Activated CD8-positive, alpha-beta T cell treated with anti-CD3 and anti-CD28 coated beads for 36 hours (primary cell): ENCODE results near the gene TAPBP. TPM values are rescaled to one million over a fixed set of nuclear protein-coding genes. Genes with fewer than 3 reads are reported as not detected.
"Not testable (repeated sequence)": the region's sequence is repeated elsewhere in the genome, so short reads cannot be mapped to it uniquely, and the experiment has no call there.

Source experiments
- ATAC-seq: fragments of 200-7000 bp; cut with Tn5 transposase; one replicate; pipeline ENCODE4 v1.10.0; 2021; ENCODE audit warnings: mild to moderate bottlenecking, moderate library complexity
- CTCF ChIA-PET: fragments of 350-600 bp; sonication (Branson Sonifier 250); formaldehyde crosslinking; loops from one replicate; lab custom pipeline; 2021; ENCODE audit warnings: antibody characterized with exemption; lab: Charles Lee
- POLR2A ChIA-PET: fragments of 350-600 bp; sonication (Branson Sonifier 250); formaldehyde crosslinking; loops from one replicate; lab custom pipeline; 2021; ENCODE audit warnings: antibody characterized with exemption; lab: Charles Lee
- DNase-seq: peaks from one replicate; pipeline ENCODE4 v3.0.0-alpha.2; 2020
- H3K27ac Mint-ChIP-seq: one replicate; pipeline ENCODE4 v1.8.0; 2021; ENCODE audit warnings: mild to moderate bottlenecking, mixed read lengths
- H3K27me3 Mint-ChIP-seq: one replicate; pipeline ENCODE4 v1.8.0; 2021; ENCODE audit warnings: mixed read lengths
- H3K36me3 Mint-ChIP-seq: one replicate; pipeline ENCODE4 v1.8.0; 2021; ENCODE audit warnings: low read depth, mixed read lengths
- H3K4me1 Mint-ChIP-seq: one replicate; pipeline ENCODE4 v1.8.0; 2021; ENCODE audit warnings: low read depth, mixed read lengths
- H3K4me3 Mint-ChIP-seq: one replicate; pipeline ENCODE4 v1.8.0; 2021; ENCODE audit warnings: mild to moderate bottlenecking, moderate library complexity, mixed read lengths
- H3K9me3 Mint-ChIP-seq: one replicate; pipeline ENCODE4 v1.8.0; 2021; ENCODE audit warnings: mixed read lengths
- CTCF ChIP-seq: fragments of 200-600 bp; IDR thresholded peaks from one replicate; pipeline ENCODE4 v1.8.0; 2022; ENCODE audit warnings: antibody characterized with exemption, mild to moderate bottlenecking
- intact Hi-C: fragments of 100-400 bp; cut with micrococcal nuclease; formaldehyde crosslinking; loops from one replicate; pipeline ENCODE4 v1.10.0; 2022
- total RNA-seq, 2 experiments: library from RNA; stranded (reverse); gene quantifications; one replicate each; pipeline ENCODE4 v1.2.3, GENCODE V29; 2021

The TAPBP gene
- total RNA-seq, 2 experiments from 2014 or later = 179 to 183 TPM

- ChIA-PET POLR2A (interaction anchor here (0.6 to 9.5 kb wide), 11 partner anchors 15 to 176 kb away, joined by 3 to 261 read pairs (median 5); partner anchors contain the start of genes PFDN6, RGL2, RING1 and TAPBP), CTCF (interaction anchor here (1.1 to 5.6 kb wide), 9 partner anchors 11 to 155 kb away, joined by 3 to 35 read pairs (median 8); partner anchors contain the start of genes PFDN6, RGL2, RXRB and SLC39A7)
- ATAC-seq = no peak
- Mint-ChIP-seq H3K4me3 (no peak overlapping the region), H3K9me3 (no peaks in the 10 kb centered on the region), H3K27me3 (no peaks in the 10 kb centered on the region), H3K4me1 (peaks cover 38% of the 10 kb centered on the region), H3K36me3 (peaks cover 39% of the 10 kb centered on the region), H3K27ac (peak overlapping the region; percentile 94)
- no peak for DNase-seq
- no peak for TF ChIP-seq CTCF
- intact Hi-C loops = no loop called here
Measured at GRCh38 chr6:33278392-33278741, 35.5 kb downstream of the TAPBP start.

DNA sequence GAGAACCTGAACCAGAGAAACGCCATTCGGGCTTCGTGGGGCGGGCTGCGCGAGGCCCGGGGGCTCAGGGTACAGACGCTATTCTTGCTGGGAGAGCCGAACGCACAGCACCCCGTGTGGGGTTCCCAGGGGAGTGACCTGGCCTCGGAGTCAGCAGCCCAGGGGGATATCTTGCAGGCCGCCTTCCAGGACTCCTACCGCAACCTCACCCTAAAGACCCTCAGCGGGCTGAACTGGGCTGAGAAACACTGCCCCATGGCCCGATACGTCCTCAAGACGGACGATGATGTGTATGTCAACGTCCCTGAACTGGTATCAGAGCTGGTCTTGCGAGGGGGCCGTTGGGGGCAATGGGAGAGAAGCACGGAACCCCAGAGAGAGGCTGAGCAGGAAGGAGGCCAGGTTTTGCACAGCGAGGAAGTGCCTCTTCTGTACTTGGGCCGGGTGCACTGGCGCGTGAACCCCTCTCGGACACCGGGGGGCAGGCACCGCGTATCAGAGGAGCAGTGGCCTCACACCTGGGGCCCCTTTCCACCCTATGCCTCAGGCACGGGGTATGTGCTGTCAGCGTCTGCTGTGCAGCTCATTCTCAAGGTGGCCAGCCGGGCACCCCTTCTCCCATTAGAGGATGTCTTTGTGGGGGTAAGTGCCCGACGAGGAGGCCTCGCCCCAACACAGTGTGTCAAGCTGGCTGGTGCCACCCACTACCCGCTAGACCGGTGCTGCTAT, 36.1 kb downstream of the TAPBP start:
- TF ChIP-seq CTCF = no peak
- ATAC-seq = peak; percentile 26
- POLR2A ChIA-PET = interaction anchor here (0.6 to 9.5 kb wide), 24 partner anchors 10 to 304 kb away, joined by 3 to 261 read pairs (median 4); partner anchors contain the start of genes CUTA, PFDN6, RGL2 and RING1
- Mint-ChIP-seq H3K4me3 (peak overlapping the region; percentile 95), H3K4me1 (peaks cover 38% of the 10 kb centered on the region), H3K36me3 (peaks cover 42% of the 10 kb centered on the region), H3K27ac (peak overlapping the region; percentile 94), H3K9me3 (no peaks in the 10 kb centered on the region), H3K27me3 (no peaks in the 10 kb centered on the region)
- CTCF ChIA-PET = interaction anchor here (1.1 to 5.6 kb wide), 17 partner anchors 11 to 301 kb away, joined by 3 to 35 read pairs (median 4); partner anchors contain the start of genes KIFC1, PFDN6, RGL2 and RXRB
- intact Hi-C loops = no loop called here
- DNase-seq = peak; percentile 62

- ATAC-seq (peak; percentile 76), DNase-seq (peak; percentile 82)
- Mint-ChIP-seq H3K27me3 (no peaks in the 10 kb centered on the region), H3K4me1 (peaks cover 38% of the 10 kb centered on the region), H3K27ac (peak within 1 kb of the TSS; percentile 100), H3K4me3 (peak within 1 kb of the TSS; percentile 95), H3K9me3 (no peaks in the 10 kb centered on the region), H3K36me3 (peaks cover 48% of the 10 kb centered on the region)
- intact Hi-C loops = no loop called here
- ChIA-PET POLR2A (interaction anchor here (0.6 to 9.5 kb wide), 25 partner anchors 9 to 304 kb away, joined by 3 to 261 read pairs (median 4); partner anchors contain the start of genes CUTA, PFDN6, RGL2 and RING1), CTCF (interaction anchor here (0.8 to 5.6 kb wide), 19 partner anchors 9 to 301 kb away, joined by 3 to 35 read pairs (median 4); partner anchors contain the start of genes KIFC1, PFDN6, RGL2 and TAPBP)
- peak; percentile 44 for TF ChIP-seq CTCF
Measured at GRCh38 chr6:33276864-33277662, 36.8 kb downstream of the TAPBP start, which contains the start of gene B3GALT4. Gene B3GALT4 (plus strand): TSS chr6:33277123. CDS start chr6:33277420, 297 bp downstream.

GRCh38 chr6:33276581-33276863, 37.4 kb downstream of the TAPBP start:
- TF ChIP-seq CTCF = no peak
- peak overlapping the region; percentile 95 for H3K4me3 Mint-ChIP-seq
- POLR2A ChIA-PET = interaction anchor here (0.8 to 9.5 kb wide), 11 partner anchors 8 to 294 kb away, joined by 3 to 261 read pairs (median 4); partner anchors contain the start of genes PFDN6, RGL2, TAPBP and WDR46
- no peak for DNase-seq
- H3K36me3 Mint-ChIP-seq = peaks cover 53% of the 10 kb centered on the region
- H3K27me3 Mint-ChIP-seq = no peaks in the 10 kb centered on the region
- H3K27ac Mint-ChIP-seq = peak overlapping the region; percentile 100
- CTCF ChIA-PET = interaction anchor here (0.6 to 5.6 kb wide), 14 partner anchors 9 to 321 kb away, joined by 3 to 35 read pairs (median 4); partner anchors contain the start of genes KIFC1, PFDN6, RGL2 and TAPBP
- ATAC-seq = no peak
- intact Hi-C loops = no loop called here
- H3K9me3 Mint-ChIP-seq = no peaks in the 10 kb centered on the region
- H3K4me1 Mint-ChIP-seq = peaks cover 38% of the 10 kb centered on the region

GRCh38 chr6:33275795-33276580, 37.9 kb downstream of the TAPBP start:
- ATAC-seq, DNase-seq, H3K27me3 Mint-ChIP-seq, H3K9me3 Mint-ChIP-seq, intact Hi-C loops: not testable (repeated sequence)
- Mint-ChIP-seq H3K36me3 (peaks cover 53% of the 10 kb centered on the region), H3K4me3 (peak overlapping the region; percentile 95), H3K27ac (peak overlapping the region; percentile 100), H3K4me1 (peaks cover 38% of the 10 kb centered on the region)
- POLR2A ChIA-PET = interaction anchor here (0.9 to 9.5 kb wide), 12 partner anchors 8 to 154 kb away, joined by 3 to 261 read pairs (median 4); partner anchors contain the start of genes PFDN6, RGL2, TAPBP and WDR46
- CTCF ChIA-PET = interaction anchor here (0.6 to 5.6 kb wide), 6 partner anchors 13 to 321 kb away, joined by 3 to 35 read pairs (median 4); partner anchors contain the start of genes KIFC1, PFDN6 and WDR46
